ENCODE data around the gene UNG.

UNG gene

GRCh38 chr12:109126784-109127183 is 29.4 kb downstream of the UNG start:
- TF ChIP-seq NFIC (IDR thresholded peaks at IDR 0.05) (no peak), EGR1 (IDR thresholded peaks at IDR 0.05) (no peak), TAF1 (IDR thresholded peaks at IDR 0.05; ENCODE audit: low read depth) (no peak), CREB1 (IDR thresholded peaks at IDR 0.05; ENCODE audit: low read depth) (no peak), USF1 (IDR thresholded peaks at IDR 0.05) (no peak), CEBPB (IDR thresholded peaks at IDR 0.05) (no peak), RAD21 (IDR thresholded peaks at IDR 0.05; ENCODE audit: low read depth) (no peak)

- TF ChIP-seq CREB1 (IDR thresholded peaks at IDR 0.05; ENCODE audit: low read depth) (no peak), TEAD4 (IDR thresholded peaks at IDR 0.05) (no peak), TCF12 (IDR thresholded peaks at IDR 0.05; ENCODE audit: low read depth) (no peak), EGR1 (IDR thresholded peaks at IDR 0.05) (no peak), EP300 (IDR thresholded peaks at IDR 0.05; ENCODE audit: borderline replicate concordance) (no peak), TAF1 (IDR thresholded peaks at IDR 0.05; ENCODE audit: low read depth) (no peak), YY1 (IDR thresholded peaks at IDR 0.05; ENCODE audit: low read depth) (no peak), RAD21 (IDR thresholded peaks at IDR 0.05; ENCODE audit: low read depth) (no peak), USF1 (IDR thresholded peaks at IDR 0.05) (no peak), ZBTB7A (IDR thresholded peaks at IDR 0.05; ENCODE audit: low read depth) (no peak), FOXM1 (IDR thresholded peaks at IDR 0.05; ENCODE audit: borderline replicate concordance, low read depth) (no peak), NFIC (IDR thresholded peaks at IDR 0.05) (no peak), MAX (IDR thresholded peaks at IDR 0.05) (no peak), REST (IDR thresholded peaks at IDR 0.05; ENCODE audit: low read depth) (no peak), CEBPB (IDR thresholded peaks at IDR 0.05) (no peak)
Observed at GRCh38 chr12:109127533-109128242, 30.3 kb downstream of the UNG start.

- TF ChIP-seq NFIC (IDR thresholded peaks at IDR 0.05), result no peak
- TF ChIP-seq EGR1 (IDR thresholded peaks at IDR 0.05), result no peak
- TF ChIP-seq REST (IDR thresholded peaks at IDR 0.05; ENCODE audit: low read depth), result no peak
Observed at GRCh38 chr12:109130297-109131153, 33.1 kb downstream of the UNG start.

- TF ChIP-seq RAD21 (IDR thresholded peaks at IDR 0.05; ENCODE audit: low read depth) (no peak), ZBTB7A (IDR thresholded peaks at IDR 0.05; ENCODE audit: low read depth) (no peak), YY1 (IDR thresholded peaks at IDR 0.05; ENCODE audit: low read depth) (no peak), TCF12 (IDR thresholded peaks at IDR 0.05; ENCODE audit: low read depth) (no peak), FOXM1 (IDR thresholded peaks at IDR 0.05; ENCODE audit: borderline replicate concordance, low read depth) (no peak), TEAD4 (IDR thresholded peaks at IDR 0.05) (no peak), REST (IDR thresholded peaks at IDR 0.05; ENCODE audit: low read depth) (no peak), TAF1 (IDR thresholded peaks at IDR 0.05; ENCODE audit: low read depth) (no peak), EP300 (IDR thresholded peaks at IDR 0.05; ENCODE audit: borderline replicate concordance) (no peak), CREB1 (IDR thresholded peaks at IDR 0.05; ENCODE audit: low read depth) (no peak), NFIC (IDR thresholded peaks at IDR 0.05) (no peak), MAX (IDR thresholded peaks at IDR 0.05) (no peak), CEBPB (IDR thresholded peaks at IDR 0.05) (no peak), EGR1 (IDR thresholded peaks at IDR 0.05) (no peak), USF1 (IDR thresholded peaks at IDR 0.05) (no peak)
Observed at GRCh38 chr12:109131154-109132050, 34.0 kb downstream of the UNG start.

All from Ishikawa (cell line).